GM18511 (cell line): Measurements from ENCODE around the gene ELOA.
"Not testable (repeated sequence)": the region's sequence is repeated elsewhere in the genome, so short reads cannot be mapped to it uniquely, and the experiment has no call there.

Source experiments
- ATAC-seq: cut with Tn5 transposase; IDR thresholded peaks from one replicate; pipeline ENCODE4 v1.9.1; 2021; ENCODE audit warnings: mild to moderate bottlenecking, moderate library complexity; ENCODE audit not compliant: unreplicated experiment

ELOA gene

DNA sequence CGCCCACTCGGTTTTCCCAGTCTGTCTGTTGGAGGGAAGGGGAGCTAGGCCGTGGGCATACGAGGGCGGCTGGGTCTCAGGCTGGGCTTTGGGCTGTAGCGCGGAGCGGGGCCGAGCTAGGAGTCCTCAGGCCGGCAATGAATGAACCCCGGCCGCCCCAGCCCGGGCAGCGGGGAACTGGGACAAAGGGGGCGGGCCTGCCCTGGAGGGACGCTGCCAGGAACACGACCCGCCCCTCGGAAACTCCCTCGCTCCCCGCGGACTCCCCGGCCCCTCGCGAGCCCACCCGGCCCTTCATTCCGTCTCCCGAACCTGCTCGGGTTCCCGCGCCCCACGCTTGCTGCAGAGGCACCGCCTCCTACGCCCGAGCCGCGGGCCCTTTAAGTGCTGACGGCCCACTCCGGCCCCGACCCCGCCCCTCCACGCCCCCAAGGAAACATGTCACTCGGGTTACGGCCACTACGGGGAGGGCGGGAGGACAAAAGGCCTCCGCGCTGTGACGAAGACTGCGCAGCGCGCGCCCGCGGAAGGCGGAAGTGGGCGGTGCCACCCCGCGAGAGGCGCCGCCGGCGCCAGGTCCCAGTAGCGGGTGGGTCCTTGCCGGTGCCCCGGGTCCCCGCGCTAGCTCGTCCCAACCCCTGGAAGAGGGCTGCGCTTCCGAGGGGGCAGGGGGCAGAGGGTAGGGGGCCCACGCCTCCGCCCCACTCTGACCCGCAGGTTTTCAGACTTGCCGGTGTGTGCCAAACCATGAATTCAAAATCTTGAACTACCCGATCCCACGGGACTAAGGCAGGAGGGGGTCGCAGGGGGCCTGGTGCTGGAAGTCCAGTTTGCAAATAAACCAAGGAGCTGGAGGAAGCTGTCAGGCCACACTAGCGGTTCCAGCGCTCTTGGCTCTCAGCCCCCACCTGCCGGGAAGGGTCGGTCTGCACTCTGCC, 57.4 kb downstream of the ELOA start, which contains the start of gene GALE:
Gene GALE (minus strand): TSS at position 355 of the 938 bp plus-strand sequence. CDS start 1,747 bp downstream, outside the sequence.
- peak; percentile 87 for ATAC-seq

- ATAC-seq, result no peak
Observed at GRCh38 chr1:23801338-23801748, 58.1 kb downstream of the ELOA start.

GRCh38 chr1:23801876-23802275, 58.6 kb downstream of the ELOA start:
- ATAC-seq, result no peak

DNA sequence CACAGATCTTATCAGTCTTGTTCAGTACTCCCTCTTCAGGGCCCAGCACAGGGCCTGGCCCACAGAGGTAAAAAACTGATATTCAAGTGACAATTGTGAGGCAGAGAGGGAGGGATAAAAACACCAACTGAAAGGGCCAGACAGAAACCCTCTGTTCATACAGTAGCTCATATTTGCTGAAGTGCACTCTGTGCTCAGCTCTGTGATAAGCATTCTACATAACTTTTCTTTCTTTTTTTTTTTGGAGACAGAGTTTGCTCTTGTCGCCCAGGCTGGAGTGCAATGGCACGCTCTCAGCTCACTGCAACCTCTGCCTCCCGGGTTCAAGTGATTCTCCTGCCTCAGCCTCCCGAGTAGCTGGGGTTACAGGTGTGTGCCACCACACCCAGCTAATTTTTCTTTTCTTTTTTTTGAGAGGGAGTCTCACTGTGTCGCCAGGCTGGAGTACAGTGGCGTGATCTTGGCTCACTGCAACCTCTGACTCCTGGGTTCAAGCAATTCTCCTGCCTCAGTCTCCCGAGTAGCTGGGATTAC, 59.6 kb downstream of the ELOA start:
- ATAC-seq, result not testable (repeated sequence)

DNA sequence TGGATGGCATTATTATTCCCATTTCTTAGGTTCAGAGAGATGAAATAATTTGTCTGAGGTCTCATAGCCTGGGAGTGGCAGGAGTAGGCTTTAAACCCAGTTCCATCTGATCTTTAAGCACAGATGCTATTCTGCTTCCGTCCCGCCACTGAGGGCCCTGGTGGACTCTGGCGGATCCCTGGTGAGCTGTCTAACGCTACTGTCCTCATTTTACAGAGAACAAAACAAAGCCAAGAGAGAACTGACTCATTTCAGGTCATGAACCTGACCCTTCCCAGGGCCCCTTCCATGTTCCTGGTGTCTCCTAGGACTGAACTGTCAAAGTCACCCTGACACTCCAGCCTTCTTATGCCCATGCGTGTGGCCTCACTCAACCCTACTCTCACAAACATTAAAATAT, 60.4 kb downstream of the ELOA start:
- ATAC-seq, result no peak

GRCh38 chr1:23804183-23804835, 61.0 kb downstream of the ELOA start:
- ATAC-seq, result no peak

DNA sequence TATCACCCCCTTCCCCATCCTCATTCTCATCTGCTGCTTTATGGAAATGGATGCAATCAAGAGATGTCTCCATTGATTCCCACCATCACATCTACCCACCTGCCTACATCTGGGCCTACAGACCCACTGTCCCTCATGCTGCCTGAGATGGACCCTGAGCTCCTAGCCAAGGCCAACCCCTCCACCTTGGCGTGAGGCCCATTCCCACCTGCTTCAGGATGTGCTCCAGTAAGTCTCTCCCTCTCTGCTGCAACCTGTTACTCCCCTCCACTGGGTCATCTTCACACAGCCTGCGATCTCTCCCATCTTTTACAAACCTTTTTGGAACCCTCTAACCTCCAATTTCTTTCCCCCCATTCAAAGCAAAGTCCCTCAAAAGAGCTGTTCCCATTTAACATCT, 61.8 kb downstream of the ELOA start:
- no peak for ATAC-seq

GRCh38 chr1:23806280-23806679, 63.0 kb downstream of the ELOA start:
- no peak for ATAC-seq

DNA sequence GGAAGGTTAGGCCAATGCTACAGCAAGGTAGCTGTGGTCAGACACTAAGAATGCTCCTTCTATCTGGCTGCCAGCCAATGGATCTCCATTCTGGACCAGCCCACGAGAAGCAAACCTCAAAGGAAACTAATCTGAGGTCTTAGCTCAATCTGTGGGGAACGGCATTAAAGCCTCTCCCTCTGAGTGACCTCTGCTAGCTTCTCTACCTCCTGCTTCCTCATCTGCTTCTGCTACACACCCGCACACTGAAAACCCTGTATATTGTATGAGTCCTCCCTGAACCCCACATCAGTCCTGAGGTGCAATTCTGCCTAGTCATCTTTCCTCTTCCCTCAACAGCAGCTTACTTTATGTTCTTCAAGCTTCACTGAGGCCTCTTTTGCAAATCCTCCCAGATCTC, 64.2 kb downstream of the ELOA start:
- no peak for ATAC-seq

- peak; percentile 72 for ATAC-seq
Observed at GRCh38 chr1:23809751-23810171, 66.5 kb downstream of the ELOA start.

DNA sequence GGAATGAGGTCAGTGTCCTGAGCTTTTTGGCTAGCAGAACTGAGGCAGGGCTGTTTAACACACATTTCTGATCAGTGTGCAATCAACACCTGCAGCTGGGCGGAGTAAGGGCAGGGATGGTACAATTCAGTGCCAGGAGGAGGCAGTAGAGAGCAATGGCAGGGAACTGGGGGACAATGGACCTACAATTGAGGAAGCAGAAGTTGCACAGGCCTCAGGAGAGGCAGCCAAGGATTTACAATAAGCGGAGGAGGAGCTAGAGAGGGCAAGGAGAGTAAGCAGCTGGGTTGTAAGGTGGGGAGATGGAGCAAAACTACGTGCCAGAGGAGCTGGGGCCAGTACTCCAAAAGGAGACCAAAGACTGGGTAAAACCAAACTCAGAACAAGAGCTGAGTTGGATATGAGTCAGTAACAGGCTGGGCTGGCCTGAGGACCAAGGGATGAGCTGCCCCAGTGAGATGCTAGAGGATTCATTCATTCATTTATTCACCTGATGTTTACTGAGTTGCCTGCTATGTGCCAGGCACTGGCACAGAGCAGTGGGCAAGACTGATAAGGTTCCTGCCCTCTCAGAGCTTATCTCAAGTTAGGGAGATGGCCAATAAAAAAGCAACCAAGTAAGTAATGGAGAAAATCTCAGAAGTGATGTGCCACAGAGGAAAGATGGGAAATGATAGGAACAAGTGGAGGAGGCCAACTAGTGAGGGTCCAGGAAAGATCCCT, 67.7 kb downstream of the ELOA start:
- no peak for ATAC-seq
